ENCODE measurements around the gene C1orf52.

C1orf52 gene

DNA sequence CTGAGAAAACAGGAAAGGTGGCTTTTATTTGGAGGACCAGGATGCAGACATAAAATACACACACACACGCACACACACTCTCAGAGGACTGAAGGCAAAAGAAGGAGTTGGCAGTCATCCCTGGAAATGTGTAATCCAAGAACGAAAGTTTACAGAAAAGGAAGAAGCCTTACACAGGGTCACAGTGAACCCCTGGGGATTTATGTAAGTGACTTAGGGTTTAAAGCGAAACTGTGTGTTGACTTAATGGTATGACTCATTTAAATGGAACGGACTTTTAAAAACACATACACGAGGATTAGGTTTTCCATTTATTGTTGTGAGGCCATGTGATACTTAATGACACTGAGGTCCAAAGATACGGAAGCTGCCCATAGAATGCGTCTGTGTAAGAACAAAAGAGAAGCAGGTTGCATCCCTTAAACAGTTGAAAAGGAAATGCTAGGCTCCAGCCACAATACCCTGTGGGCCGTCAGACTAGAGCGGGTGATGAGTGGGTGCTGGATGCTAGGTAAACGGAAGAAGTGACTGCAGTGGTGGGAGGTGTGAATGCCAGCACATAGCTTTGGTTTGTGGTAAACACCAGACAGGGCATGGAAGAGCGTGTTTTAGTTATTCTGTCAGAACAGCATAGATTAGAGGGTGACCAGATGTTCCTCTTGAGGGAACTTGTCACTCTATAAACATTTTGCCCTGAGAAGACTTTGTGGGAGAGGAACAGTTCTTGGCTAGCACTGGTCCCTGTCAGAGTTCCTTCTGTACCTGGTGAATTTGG is 38.6 kb upstream of the C1orf52 start:
- TF ChIP-seq, protein P1, sequence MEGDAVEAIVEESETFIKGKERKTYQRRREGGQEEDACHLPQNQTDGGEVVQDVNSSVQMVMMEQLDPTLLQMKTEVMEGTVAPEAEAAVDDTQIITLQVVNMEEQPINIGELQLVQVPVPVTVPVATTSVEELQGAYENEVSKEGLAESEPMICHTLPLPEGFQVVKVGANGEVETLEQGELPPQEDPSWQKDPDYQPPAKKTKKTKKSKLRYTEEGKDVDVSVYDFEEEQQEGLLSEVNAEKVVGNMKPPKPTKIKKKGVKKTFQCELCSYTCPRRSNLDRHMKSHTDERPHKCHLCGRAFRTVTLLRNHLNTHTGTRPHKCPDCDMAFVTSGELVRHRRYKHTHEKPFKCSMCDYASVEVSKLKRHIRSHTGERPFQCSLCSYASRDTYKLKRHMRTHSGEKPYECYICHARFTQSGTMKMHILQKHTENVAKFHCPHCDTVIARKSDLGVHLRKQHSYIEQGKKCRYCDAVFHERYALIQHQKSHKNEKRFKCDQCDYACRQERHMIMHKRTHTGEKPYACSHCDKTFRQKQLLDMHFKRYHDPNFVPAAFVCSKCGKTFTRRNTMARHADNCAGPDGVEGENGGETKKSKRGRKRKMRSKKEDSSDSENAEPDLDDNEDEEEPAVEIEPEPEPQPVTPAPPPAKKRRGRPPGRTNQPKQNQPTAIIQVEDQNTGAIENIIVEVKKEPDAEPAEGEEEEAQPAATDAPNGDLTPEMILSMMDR (IDR thresholded peaks at IDR 0.05; ENCODE audit: borderline replicate concordance, insufficient read depth, low read depth, low read length) = no peak
- no peak overlapping the region for H3K4me3 ChIP-seq (ENCODE audit: low read depth, low read length)

DNA sequence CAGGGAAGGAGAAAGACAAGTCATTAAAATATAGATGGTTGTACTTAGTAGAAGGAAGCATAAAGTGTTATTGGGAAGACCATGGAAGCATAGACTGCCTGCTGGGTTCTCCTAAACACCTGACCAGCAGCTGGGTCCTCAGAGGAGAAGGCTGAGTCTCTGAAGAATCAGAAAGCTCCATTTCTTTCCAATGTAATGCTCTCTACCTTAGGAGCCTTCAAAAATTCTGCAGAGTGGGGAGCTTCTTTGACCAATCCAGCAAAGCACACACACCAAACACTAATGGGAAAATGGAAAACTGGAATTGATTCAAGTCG is 38.0 kb upstream of the C1orf52 start:
- TF ChIP-seq, protein P1 (IDR thresholded peaks at IDR 0.05; ENCODE audit: borderline replicate concordance, insufficient read depth, low read depth, low read length) = no peak
- H3K4me3 ChIP-seq (ENCODE audit: low read depth, low read length) = no peak overlapping the region

DNA sequence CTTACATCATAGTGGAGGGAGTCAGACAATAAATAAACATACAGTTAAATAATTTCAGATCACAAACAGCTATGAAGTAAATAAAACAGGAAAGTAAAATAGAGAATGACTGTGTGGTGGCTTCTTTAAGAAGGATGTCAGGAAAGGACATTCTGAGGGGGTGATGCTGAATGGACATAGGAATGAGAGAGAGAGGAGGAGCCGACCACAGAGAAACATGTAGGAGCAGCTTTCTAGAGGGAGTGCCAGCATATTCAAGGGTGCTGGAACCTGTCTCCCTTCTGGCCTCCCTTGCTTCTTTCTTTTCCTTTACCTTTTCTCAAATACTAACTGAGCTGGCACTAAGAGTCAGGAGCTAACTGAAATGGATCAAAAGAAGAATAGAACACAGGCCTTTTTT is 37.5 kb upstream of the C1orf52 start:
- TF ChIP-seq, protein P1 (IDR thresholded peaks at IDR 0.05; ENCODE audit: borderline replicate concordance, insufficient read depth, low read depth, low read length) = no peak
- no peak overlapping the region for H3K4me3 ChIP-seq (ENCODE audit: low read depth, low read length)

DNA sequence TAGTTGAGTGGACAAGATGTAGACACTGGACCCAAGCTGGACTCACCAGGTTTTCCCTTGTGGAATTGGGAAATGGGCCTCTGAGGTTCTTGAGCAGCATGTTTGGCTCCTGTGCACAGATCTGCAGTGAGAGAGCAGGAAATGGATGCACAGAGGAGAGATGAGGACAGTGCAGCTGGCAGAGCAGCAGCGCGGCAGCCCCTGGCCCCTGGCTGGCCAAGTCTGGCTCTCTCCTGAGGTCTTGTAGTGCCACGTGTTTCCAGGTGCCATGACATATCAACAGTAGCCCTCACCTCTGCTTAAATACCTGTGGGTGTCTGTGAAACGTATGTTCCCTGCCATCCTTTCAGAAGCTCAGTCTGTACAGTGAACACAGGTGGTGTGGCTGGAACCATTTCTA is 36.2 kb upstream of the C1orf52 start:
- no peak overlapping the region for H3K4me3 ChIP-seq (ENCODE audit: low read depth, low read length)
- TF ChIP-seq, protein P1 (IDR thresholded peaks at IDR 0.05; ENCODE audit: borderline replicate concordance, insufficient read depth, low read depth, low read length) = no peak

DNA sequence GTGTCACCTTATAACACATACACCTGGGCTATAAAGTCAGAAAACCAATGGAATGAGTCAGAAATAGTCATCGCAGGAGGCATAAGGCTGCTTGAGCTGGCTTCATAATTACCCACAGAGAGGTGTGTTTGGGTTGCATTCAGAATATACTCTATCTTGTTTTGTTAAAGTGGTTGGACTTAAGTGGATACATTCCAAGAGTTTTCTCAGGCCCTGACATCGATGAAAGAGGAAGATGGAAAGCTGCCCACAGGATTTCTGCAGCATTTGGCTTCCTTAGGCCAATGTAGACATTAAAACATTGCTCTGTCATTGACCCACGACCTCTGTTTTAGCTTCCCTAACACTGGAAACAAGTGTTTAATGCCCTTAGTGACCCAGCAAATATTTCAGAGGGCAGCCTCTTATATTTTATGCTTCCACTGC is 35.6 kb upstream of the C1orf52 start:
- TF ChIP-seq, protein P1 (IDR thresholded peaks at IDR 0.05; ENCODE audit: borderline replicate concordance, insufficient read depth, low read depth, low read length) = no peak
- H3K4me3 ChIP-seq (ENCODE audit: low read depth, low read length) = no peak overlapping the region

DNA sequence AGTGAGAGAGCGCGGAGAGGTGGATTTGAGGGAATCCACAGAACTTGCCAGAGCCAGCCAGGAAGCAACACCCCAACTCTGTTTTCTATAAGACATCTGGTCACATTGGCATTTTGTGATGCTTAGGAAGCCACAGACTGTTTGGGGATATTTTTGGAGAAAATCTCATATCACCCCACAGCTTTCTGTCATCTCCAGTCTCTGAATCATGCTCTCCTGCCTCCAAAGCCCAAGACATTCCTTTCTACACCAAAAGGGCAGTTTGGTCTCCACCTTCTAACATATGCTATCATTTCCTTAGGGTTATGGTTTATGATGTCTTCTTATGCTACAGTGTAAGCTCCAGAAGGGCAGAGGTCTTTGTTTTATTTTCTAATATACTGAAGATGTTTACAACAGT is 31.4 kb upstream of the C1orf52 start:
- TF ChIP-seq, protein P1 (IDR thresholded peaks at IDR 0.05; ENCODE audit: borderline replicate concordance, insufficient read depth, low read depth, low read length) = no peak

DNA sequence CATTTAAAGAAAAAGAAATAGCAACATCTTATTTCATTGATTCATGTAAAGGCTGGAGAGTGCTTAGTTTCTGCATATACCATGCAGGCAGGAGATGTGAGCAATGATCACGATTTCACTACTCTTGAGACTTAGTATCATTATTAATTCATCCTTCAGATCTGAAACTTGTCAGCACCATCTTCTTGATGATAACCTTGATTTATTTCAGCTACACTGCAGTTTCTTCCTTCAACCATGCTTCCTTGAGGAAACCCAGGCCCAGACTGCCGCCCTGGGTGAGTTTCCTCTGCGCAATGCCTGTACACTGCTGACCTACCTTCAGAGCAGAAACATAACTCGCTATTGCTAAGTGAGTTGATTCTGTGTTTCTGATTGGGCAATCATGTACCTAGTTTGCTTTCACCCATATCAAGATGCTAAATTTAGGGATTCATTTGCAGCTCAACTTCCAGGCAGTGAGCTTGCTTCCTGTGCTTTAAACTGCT is 30.4 kb upstream of the C1orf52 start:
- no peak overlapping the region for H3K4me3 ChIP-seq (ENCODE audit: low read depth, low read length)
- TF ChIP-seq, protein P1 (IDR thresholded peaks at IDR 0.05; ENCODE audit: borderline replicate concordance, insufficient read depth, low read depth, low read length) = no peak

More for the DNA sequence above, 31.4 kb upstream of the C1orf52 start:
- H3K4me3 ChIP-seq (ENCODE audit: low read depth, low read length) = no peak overlapping the region

Data from GM12875 (cell line).